Measurements from ENCODE around the gene HBG1. TPM values are rescaled to one million over a fixed set of nuclear protein-coding genes. Genes with fewer than 3 reads are reported as not detected.

The HBG1 gene
- total and polyA plus RNA-seq, 2 donors (not counting 3 experiments of a cell fraction or from before 2014, with no cell fraction given), result 0.72 TPM; not detected in 1

- H2AFZ ChIP-seq (ENCODE audit: low read depth, low read length), result no peak within 1 kb of the TSS
Measured at GRCh38 chr11:5269715-5270147, 20.1 kb upstream of the HBG1 start, which contains the start of gene HBE1. Gene HBE1 (minus strand): TSS chr11:5269945. CDS start chr11:5269890, 55 bp downstream.

More at GRCh38 chr11:5269715-5270147, 20.1 kb upstream of the HBG1 start, which contains the start of gene HBE1:
- Histone ChIP-seq H3K9me3 (replicated peaks; ENCODE audit: control insufficient read depth, insufficient read depth, low read length) (no peaks in the 10 kb centered on the region), H3K9ac (replicated peaks; ENCODE audit: extremely low read depth, insufficient read depth, low read length) (no peak within 1 kb of the TSS), H3K9me1 (replicated peaks; ENCODE audit: control insufficient read depth, extremely low read depth, insufficient read depth, low read length) (no peaks in the 10 kb centered on the region), H3K4me1 (ENCODE audit: control insufficient read depth, extremely low read depth, insufficient read depth, low read length) (no peaks in the 10 kb centered on the region), H3K36me3 (ENCODE audit: control insufficient read depth in 2 of 2, extremely low read depth in 1 of 2, insufficient read depth in 2 of 2, low read length in 2 of 2) (no peaks in the 10 kb centered on the region), H3K27ac (ENCODE audit: insufficient read depth, low read depth, low read length) (no peak within 1 kb of the TSS), H3K79me2 (ENCODE audit: control insufficient read depth, insufficient read depth, low read length) (no peaks in the 10 kb centered on the region), H4K20me1 (replicated peaks; ENCODE audit: control insufficient read depth, extremely low read depth, insufficient read depth, low read length) (no peaks in the 10 kb centered on the region), H3K4me3 (replicated peaks in 1 of 3; ENCODE audit: insufficient read depth in 1 of 3, low read depth in 1 of 3, low read length in 3 of 3) (no peak within 1 kb of the TSS), H3K27me3 (ENCODE audit: control insufficient read depth in 2 of 2, insufficient read depth in 2 of 2, low read length in 2 of 2) (no peaks in the 10 kb centered on the region), H3K4me2 (ENCODE audit: insufficient read depth, low read length) (no peak within 1 kb of the TSS)
- dilution Hi-C loops (cut with MboI; ENCODE audit: extremely low pct_ligation_motif_present, low sequenced_read_pairs) (no loop called here), intact Hi-C loops (cut with micrococcal nuclease) (no loop called here)
- no peak for TF ChIP-seq CTCF (IDR thresholded peaks at IDR 0.05; ENCODE audit: extremely low read depth in 1 of 2, insufficient read depth in 1 of 2, low read depth in 1 of 2, low read length in 2 of 2)
- no peak for TF ChIP-seq GATA2 (IDR thresholded peaks at IDR 0.05; ENCODE audit: insufficient read depth, insufficient read length, low read depth, low read length)
- no peak for TF ChIP-seq MYC (IDR thresholded peaks at IDR 0.05; ENCODE audit: low read depth, low read length)
- TF ChIP-seq EZH2 (IDR thresholded peaks at IDR 0.05; ENCODE audit: borderline replicate concordance, low read depth, low read length, severe bottlenecking), result no peak
- TF ChIP-seq POLR2AphosphoS5 (IDR thresholded peaks at IDR 0.05; ENCODE audit: insufficient read depth, low read depth, low read length), result no peak
- POLR2A ChIA-PET, result no interaction called here
- FAIRE-seq, result no peak
- DNase-seq (ENCODE audit: low read depth, low spot score), result no peak
- no TSS peak for BruUV-seq (replicated peaks)
- CTCF ChIA-PET, result interaction anchor here (1.6 kb wide), 1 partner anchor 10 kb away, joined by 4 read pairs; no protein-coding TSS in a partner anchor

All from endothelial cell of umbilical vein (primary cell).